ENCODE measurements around the gene KIRREL3.

DNA sequence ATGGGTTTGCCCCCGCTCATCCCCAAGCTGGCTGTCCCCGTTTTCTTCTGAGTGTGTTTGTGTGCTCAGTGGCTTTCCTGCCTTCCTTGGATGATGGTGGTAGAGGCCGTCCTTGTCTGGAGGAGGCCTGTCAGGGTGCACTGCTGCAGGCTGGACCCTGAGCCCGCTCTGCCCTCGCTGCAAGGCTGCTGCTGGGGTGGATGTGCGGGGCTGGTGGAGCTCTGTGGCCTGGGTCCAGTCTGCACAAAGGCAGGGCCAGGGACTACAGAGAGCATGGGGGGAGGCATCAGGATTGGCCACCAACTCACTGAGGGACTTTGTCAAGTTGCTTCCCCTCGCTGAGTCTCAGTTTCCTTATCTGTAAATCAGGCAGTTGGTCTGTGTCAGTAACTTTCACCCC, 275.0 kb downstream of the KIRREL3 start:
- TF ChIP-seq, protein P1, sequence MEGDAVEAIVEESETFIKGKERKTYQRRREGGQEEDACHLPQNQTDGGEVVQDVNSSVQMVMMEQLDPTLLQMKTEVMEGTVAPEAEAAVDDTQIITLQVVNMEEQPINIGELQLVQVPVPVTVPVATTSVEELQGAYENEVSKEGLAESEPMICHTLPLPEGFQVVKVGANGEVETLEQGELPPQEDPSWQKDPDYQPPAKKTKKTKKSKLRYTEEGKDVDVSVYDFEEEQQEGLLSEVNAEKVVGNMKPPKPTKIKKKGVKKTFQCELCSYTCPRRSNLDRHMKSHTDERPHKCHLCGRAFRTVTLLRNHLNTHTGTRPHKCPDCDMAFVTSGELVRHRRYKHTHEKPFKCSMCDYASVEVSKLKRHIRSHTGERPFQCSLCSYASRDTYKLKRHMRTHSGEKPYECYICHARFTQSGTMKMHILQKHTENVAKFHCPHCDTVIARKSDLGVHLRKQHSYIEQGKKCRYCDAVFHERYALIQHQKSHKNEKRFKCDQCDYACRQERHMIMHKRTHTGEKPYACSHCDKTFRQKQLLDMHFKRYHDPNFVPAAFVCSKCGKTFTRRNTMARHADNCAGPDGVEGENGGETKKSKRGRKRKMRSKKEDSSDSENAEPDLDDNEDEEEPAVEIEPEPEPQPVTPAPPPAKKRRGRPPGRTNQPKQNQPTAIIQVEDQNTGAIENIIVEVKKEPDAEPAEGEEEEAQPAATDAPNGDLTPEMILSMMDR (IDR thresholded peaks at IDR 0.05) = no peak
- TF ChIP-seq POLR2AphosphoS5 (IDR thresholded peaks at IDR 0.05; ENCODE audit: low read depth, low read length) = no peak
- TF ChIP-seq SIN3A (IDR thresholded peaks at IDR 0.05; ENCODE audit: borderline replicate concordance, low read depth, low read length) = no peak
- TF ChIP-seq GABPA (IDR thresholded peaks at IDR 0.05; ENCODE audit: low read depth) = no peak
- no peak for TF ChIP-seq TAF1 (IDR thresholded peaks at IDR 0.05; ENCODE audit: borderline replicate concordance, low read depth, low read length)
- TF ChIP-seq NFIC (IDR thresholded peaks at IDR 0.05; ENCODE audit: borderline replicate concordance) = no peak
- no peak for TF ChIP-seq FOXM1 (IDR thresholded peaks at IDR 0.05; ENCODE audit: low read depth)

Data from SK-N-SH (cell line).